Neural progenitor cell (in vitro differentiated cells): ENCODE data around the gene NUMB. TPM values are rescaled to one million over a fixed set of nuclear protein-coding genes. Genes with fewer than 3 reads are reported as not detected.

Experiments used
- DNase-seq: peaks from one replicate; pipeline ENCODE4 v3.0.0-alpha.2; 2016; ENCODE audit warnings: low spot score
- H2AFZ ChIP-seq: fragments of 200-600 bp; sonication (generic); replicated peaks from 2 replicates; pipeline ENCODE4 v1.6.1; 2016; ENCODE audit warnings: antibody characterized with exemption
- H3F3A ChIP-seq: fragments of 200-600 bp; sonication (generic); 2 replicates; pipeline ENCODE4 v1.6.1; 2016; ENCODE audit warnings: antibody characterized with exemption, low read depth
- H3K27ac ChIP-seq: fragments of 200-600 bp; sonication (generic); 2 replicates; pipeline ENCODE4 v1.5.1; 2016; ENCODE audit warnings: mild to moderate bottlenecking
- H3K27me3 ChIP-seq: fragments of 200-600 bp; sonication (generic); 2 replicates; pipeline ENCODE4 v1.6.1; 2016; ENCODE audit warnings: mild to moderate bottlenecking, moderate library complexity
- H3K36me3 ChIP-seq: fragments of 200-600 bp; sonication (generic); 2 replicates; pipeline ENCODE4 v1.5.1; 2016
- H3K4me1 ChIP-seq: fragments of 200-600 bp; sonication (generic); 2 replicates; pipeline ENCODE4 v1.6.1; 2016; ENCODE audit warnings: mixed run types
- H3K4me2 ChIP-seq: fragments of 200-600 bp; sonication (generic); 2 replicates; pipeline ENCODE4 v1.6.1; 2016
- H3K4me3 ChIP-seq: fragments of 200-600 bp; sonication (generic); 2 replicates; pipeline ENCODE4 v1.5.1; 2016
- H3K79me2 ChIP-seq: fragments of 200-600 bp; sonication (generic); 2 replicates; pipeline ENCODE4 v1.6.1; 2016; ENCODE audit warnings: low read depth
- H3K9ac ChIP-seq: fragments of 200-600 bp; sonication (generic); 2 replicates; pipeline ENCODE4 v1.6.1; 2016
- H3K9me3 ChIP-seq: fragments of 200-600 bp; sonication (generic); 2 replicates; pipeline ENCODE4 v1.5.1; 2016; ENCODE audit warnings: low read depth
- H4K20me1 ChIP-seq: fragments of 200-600 bp; sonication (generic); 2 replicates; pipeline ENCODE4 v1.6.1; 2016; ENCODE audit warnings: low read depth
- H3K27ac Mint-ChIP-seq: 3 replicates; pipeline ENCODE4 v1.8.0; 2021; ENCODE audit warnings: mixed read lengths
- H3K27me3 Mint-ChIP-seq: 2 replicates; pipeline ENCODE4 v1.8.0; 2022; ENCODE audit warnings: low read depth, mild to moderate bottlenecking, inconsistent platforms, moderate library complexity, mixed read lengths; ENCODE audit not compliant: insufficient read depth
- H3K36me3 Mint-ChIP-seq: 3 replicates; pipeline ENCODE4 v1.8.0; 2021; ENCODE audit warnings: mixed read lengths
- H3K4me1 Mint-ChIP-seq: 3 replicates; pipeline ENCODE4 v1.8.0; 2021; ENCODE audit warnings: mixed read lengths
- H3K4me3 Mint-ChIP-seq: 3 replicates; pipeline ENCODE4 v1.8.0; 2021; ENCODE audit warnings: mild to moderate bottlenecking, moderate library complexity, mixed read lengths
- H3K9me3 Mint-ChIP-seq: 3 replicates; pipeline ENCODE4 v1.8.0; 2020; ENCODE audit warnings: mixed read lengths
- CTCF ChIP-seq: fragments of 200-600 bp; sonication (generic); IDR thresholded peaks from 2 replicates; pipeline ENCODE4 v1.5.1; 2017; ENCODE audit warnings: antibody characterized with exemption, mild to moderate bottlenecking
- EZH2 ChIP-seq: fragments of 200-600 bp; sonication (generic); IDR thresholded peaks from 2 replicates; pipeline ENCODE4 v1.6.1; 2017; ENCODE audit warnings: antibody characterized with exemption, mild to moderate bottlenecking, moderate library complexity
- EZH2phosphoT487 ChIP-seq: fragments of 200-600 bp; sonication (generic); IDR thresholded peaks from 2 replicates; pipeline ENCODE4 v1.6.1; 2017; ENCODE audit warnings: antibody characterized with exemption
- total RNA-seq: library from RNA; depleted of rRNA; stranded (reverse); fragments of >200 nt; gene quantifications from 2 replicates; pipeline ENCODE4 v1.2.3, GENCODE V29; 2015; ENCODE audit warnings: low replicate concordance

Gene NUMB
- total RNA-seq, 1 donor from 2014 or later = 37.2 TPM

- no peak for TF ChIP-seq EZH2
- TF ChIP-seq EZH2phosphoT487 = no peak
- TF ChIP-seq CTCF = no peak
- H2AFZ ChIP-seq = no peak overlapping the region
- no peaks in the 10 kb centered on the region for H4K20me1 ChIP-seq
- no peaks in the 10 kb centered on the region for H3K27me3 ChIP-seq
- Mint-ChIP-seq H3K36me3 (no peaks in the 10 kb centered on the region), H3K9me3 (no peaks in the 10 kb centered on the region), H3K4me3 (no peak overlapping the region), H3K27me3 (peaks cover 3% of the 10 kb centered on the region), H3K4me1 (peaks cover 16% of the 10 kb centered on the region), H3K27ac (no peak overlapping the region)
- H3K4me3 ChIP-seq = no peak overlapping the region
- H3K36me3 ChIP-seq = no peaks in the 10 kb centered on the region
- no peak for DNase-seq
- no peaks in the 10 kb centered on the region for H3K9me3 ChIP-seq
- H3K79me2 ChIP-seq = no peaks in the 10 kb centered on the region
- no peak overlapping the region for H3K4me2 ChIP-seq
- no peaks in the 10 kb centered on the region for H3K4me1 ChIP-seq
- no peak overlapping the region for H3K27ac ChIP-seq
- H3F3A ChIP-seq = no peaks in the 10 kb centered on the region
- no peak overlapping the region for H3K9ac ChIP-seq
Measured at GRCh38 chr14:73250781-73251500, 207.4 kb downstream of the NUMB start.

- DNase-seq = no peak
- Histone ChIP-seq H3K27me3 (no peaks in the 10 kb centered on the region), H3K4me3 (no peak overlapping the region), H3F3A (no peaks in the 10 kb centered on the region), H4K20me1 (no peaks in the 10 kb centered on the region), H3K27ac (no peak overlapping the region), H3K9me3 (no peaks in the 10 kb centered on the region), H2AFZ (no peak overlapping the region), H3K79me2 (no peaks in the 10 kb centered on the region), H3K4me2 (no peak overlapping the region), H3K36me3 (no peaks in the 10 kb centered on the region), H3K4me1 (no peaks in the 10 kb centered on the region), H3K9ac (no peak overlapping the region)
- H3K4me3 Mint-ChIP-seq = no peak overlapping the region
- H3K27me3 Mint-ChIP-seq = peaks cover 3% of the 10 kb centered on the region
- H3K27ac Mint-ChIP-seq = no peak overlapping the region
- peaks cover 16% of the 10 kb centered on the region for H3K4me1 Mint-ChIP-seq
- H3K36me3 Mint-ChIP-seq = no peaks in the 10 kb centered on the region
- no peak for TF ChIP-seq CTCF
- no peak for TF ChIP-seq EZH2phosphoT487
- TF ChIP-seq EZH2 = no peak
- H3K9me3 Mint-ChIP-seq = no peaks in the 10 kb centered on the region
Measured at GRCh38 chr14:73250317-73250713, 208.0 kb downstream of the NUMB start.

GRCh38 chr14:73249564-73250316 is 208.6 kb downstream of the NUMB start:
- Histone ChIP-seq H3K9me3 (no peaks in the 10 kb centered on the region), H3K9ac (no peak overlapping the region), H3K27me3 (no peaks in the 10 kb centered on the region), H3K4me2 (no peak overlapping the region), H3K36me3 (no peaks in the 10 kb centered on the region), H4K20me1 (no peaks in the 10 kb centered on the region), H3F3A (no peaks in the 10 kb centered on the region), H3K4me3 (no peak overlapping the region), H3K4me1 (no peaks in the 10 kb centered on the region), H3K27ac (no peak overlapping the region), H3K79me2 (no peaks in the 10 kb centered on the region), H2AFZ (no peak overlapping the region)
- H3K4me3 Mint-ChIP-seq = no peak overlapping the region
- H3K4me1 Mint-ChIP-seq = peaks cover 11% of the 10 kb centered on the region
- H3K27ac Mint-ChIP-seq = no peak overlapping the region
- DNase-seq = no peak
- H3K9me3 Mint-ChIP-seq = no peaks in the 10 kb centered on the region
- TF ChIP-seq EZH2 (no peak), EZH2phosphoT487 (no peak), CTCF (no peak)
- no peaks in the 10 kb centered on the region for H3K36me3 Mint-ChIP-seq
- peaks cover 3% of the 10 kb centered on the region for H3K27me3 Mint-ChIP-seq
